Measurements from ENCODE around the gene CSMD2.
A peak's percentile ranks its signal among the peaks of the same experiment; 100 is the strongest.

Gene CSMD2

DNA sequence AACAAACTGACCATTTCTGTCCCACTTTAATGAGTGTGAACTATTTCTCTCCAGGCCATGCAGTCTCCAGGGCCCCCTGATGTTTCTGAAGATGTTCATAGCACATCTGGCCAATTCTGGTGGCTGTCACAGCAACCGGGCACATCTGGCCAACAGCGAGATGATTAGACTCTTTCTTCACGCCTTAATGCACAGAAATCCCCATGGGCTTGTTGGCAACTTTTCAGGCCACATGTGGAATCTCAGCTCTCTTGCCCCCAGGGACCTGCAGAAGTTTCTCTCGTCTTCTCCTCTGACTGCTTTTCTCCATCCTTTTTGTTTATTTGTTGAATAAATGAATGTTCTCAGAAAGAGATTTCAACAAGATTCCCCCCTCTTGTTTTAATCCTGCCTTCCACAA lies 372.4 kb downstream of the CSMD2 start:
- DNase-seq: no peak

DNA sequence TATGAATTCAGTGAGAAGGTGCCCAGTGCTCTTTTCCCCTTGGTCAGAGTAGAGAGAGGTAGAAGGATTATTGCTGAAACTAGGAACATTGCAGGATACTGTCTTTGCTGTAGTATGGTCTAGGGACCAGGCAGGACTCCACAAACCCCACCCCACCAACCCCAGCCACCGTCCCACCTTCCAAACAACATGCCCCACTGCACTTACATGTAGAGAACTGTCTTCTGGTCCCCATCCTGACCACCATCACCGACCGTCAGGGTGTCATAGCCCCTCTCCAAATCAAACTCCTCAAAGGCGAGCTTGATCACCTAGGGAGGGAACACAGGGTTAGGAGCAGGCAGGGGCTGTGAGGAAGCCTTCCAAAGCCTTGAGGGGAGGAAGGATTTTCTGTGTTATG lies 372.8 kb downstream of the CSMD2 start:
- no peak for DNase-seq

DNA sequence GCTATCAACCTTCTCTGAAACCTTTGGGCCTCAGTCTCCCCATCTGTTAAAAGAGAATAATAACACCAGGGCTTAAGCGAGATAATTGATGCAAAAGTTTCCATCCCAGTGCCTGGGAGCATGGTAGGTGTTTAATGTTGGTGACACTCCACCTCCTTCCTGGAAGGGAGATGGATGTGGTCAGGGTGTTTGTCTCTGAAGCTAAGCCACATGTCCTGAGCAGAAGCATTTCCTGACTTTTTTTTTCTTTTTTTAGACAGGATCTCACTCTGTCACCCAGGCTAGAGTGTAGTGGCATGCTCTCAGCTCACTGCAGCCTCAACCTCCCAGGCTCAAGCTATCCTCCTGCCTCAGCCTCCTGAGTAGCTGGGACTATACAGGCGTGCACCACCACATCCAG lies 373.8 kb downstream of the CSMD2 start:
- no peak for DNase-seq

DNA sequence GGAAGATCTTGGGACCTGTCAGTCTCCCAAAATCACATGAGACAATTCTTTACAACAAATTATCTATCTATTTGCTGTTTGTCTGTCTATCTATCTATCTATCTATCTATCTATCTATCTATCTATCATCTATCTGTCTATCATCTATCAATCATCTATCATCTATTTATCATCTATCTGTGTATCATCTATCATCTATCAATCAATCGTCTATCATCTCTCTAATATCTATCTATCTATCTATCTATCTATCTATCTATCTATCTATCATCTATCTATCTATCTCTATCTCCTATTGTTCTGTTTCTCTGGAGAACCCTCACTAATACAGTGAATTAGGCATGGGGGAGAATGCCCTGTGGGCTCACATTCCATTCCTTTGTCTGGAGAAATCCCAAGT lies 374.5 kb downstream of the CSMD2 start:
- DNase-seq: no peak

DNA sequence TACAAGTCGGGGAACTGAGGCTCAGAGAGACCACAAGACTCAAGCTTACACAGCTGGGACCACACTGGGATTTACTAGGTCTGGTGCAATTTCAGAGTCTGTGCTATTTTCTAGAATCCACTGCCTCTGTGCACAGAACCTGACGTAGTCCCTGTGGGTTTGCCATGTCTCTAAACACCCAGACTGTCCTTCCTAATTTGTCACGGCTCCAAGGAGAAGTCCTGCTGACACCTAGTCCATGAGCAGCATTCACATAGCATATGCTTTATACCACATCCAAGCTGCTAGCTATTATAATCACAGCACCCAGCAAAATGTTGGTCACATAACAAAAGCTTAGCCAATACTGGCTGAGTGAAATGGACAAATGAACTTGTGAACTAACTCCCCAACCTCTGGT lies 380.2 kb downstream of the CSMD2 start:
- no peak for DNase-seq

DNA sequence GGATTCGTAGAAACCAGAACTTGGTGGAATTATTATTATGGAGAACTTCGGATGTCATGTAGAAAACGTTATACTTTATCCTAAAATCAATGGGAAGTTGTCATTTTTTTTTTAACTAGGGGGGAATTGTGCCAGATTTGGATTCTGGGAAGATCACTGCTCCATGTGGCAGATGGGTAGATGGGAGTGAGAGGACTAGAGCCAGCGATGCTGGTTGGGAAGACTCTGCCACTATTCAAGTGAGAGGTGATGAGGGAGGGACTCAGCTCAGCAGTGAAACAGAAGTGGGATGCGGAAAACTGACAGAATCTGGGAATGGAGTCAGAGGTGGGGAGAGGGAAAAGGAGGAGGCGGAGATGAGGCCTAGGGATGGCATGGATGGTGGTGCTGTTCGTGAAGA lies 382.3 kb downstream of the CSMD2 start:
- no peak for DNase-seq

DNA sequence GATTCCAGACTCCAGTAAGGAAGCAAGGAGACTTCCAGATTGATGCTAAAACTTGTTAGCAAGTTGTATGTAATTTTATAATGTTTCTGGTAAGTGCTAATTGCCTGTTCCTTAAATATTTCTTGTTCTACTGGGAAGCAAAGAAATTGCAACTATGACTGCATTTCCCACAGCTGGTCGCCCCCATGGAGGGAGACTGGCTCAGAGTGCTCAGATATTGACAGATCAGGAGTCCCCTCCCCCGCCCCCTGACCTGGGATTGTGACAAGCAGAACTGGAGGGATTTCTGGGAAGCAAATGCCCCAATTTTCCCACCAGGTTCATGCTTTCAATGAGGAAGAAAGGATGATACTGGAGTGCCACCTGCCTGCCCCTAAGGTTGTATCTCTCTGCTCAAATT lies 383.4 kb downstream of the CSMD2 start:
- DNase-seq: no peak

DNA sequence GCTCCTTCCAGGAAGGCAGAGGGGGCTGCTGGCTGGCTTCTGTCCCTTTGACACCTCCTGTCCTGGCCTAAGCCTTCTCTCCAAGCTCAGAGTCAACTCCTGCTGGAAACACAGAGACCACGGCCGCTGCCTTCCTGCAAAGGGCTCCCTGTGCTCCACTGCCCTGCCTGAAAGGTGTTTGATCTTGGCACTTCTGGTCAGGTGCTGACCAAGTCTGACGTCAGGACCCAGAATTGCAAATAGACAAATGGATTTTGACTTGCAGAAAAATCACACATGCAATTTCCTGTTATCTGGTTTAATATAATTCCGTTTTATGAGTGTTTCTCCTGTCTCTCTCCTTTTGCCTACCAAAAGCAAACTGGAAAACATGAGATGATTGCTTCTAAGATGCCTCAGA lies 387.7 kb downstream of the CSMD2 start:
- no peak for DNase-seq

DNA sequence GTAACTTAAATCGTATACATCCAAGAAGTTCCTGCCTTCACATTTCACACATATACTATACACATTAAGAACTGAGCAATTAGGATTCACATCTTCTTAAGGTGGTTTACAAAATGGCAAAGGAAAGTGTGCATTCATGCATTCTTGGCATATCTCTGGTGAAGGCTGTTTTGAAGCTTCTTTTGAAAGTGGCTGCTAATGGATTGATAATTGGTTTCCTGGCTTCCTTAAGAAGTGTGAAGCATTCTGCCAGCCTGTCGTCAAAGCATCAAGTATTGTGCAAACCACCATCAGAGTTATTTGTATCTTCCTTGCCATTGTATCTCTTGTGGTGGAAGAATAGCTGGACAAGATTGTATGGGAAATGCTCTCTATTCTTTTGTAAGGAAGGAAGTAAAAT lies 396.2 kb downstream of the CSMD2 start:
- DNase-seq: no peak

DNA sequence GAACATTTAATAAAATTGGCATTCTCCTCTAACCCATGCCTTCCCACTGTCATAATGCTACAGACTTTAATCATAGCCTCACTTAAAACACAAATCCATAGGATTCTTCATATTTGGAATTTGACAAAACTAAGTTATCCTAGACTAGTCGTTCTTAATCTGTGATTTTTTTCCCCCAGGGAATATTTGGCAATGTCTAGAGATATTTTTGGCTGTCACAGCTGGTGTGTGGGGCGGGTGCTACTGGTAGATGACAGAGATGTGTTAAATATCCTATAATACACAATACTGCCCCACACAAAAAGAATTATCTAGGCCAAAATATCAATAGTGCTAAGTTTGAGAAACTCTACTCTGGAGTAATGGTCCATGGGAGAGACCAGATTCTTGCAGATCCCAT lies 396.9 kb downstream of the CSMD2 start:
- no peak for DNase-seq

DNA sequence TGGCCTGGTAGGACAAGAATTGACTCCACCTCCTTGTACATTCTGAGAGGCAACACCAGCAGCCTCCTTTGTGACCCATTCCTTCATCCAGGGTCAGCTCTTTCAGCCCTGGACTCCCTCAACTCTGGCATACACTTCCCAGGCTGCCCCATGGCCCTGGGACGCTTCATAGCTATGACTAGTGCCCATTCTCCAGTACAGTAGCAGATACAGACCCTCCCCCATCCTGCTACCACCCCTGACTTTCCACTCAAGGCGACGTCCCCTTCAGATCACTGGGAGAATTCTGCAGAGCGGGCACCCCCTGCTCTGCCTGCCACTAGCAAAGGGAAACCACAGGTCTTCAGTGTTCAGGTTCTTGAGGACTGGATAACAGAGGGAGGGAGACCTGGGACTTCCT lies 400.9 kb downstream of the CSMD2 start:
- DNase-seq: no peak

DNA sequence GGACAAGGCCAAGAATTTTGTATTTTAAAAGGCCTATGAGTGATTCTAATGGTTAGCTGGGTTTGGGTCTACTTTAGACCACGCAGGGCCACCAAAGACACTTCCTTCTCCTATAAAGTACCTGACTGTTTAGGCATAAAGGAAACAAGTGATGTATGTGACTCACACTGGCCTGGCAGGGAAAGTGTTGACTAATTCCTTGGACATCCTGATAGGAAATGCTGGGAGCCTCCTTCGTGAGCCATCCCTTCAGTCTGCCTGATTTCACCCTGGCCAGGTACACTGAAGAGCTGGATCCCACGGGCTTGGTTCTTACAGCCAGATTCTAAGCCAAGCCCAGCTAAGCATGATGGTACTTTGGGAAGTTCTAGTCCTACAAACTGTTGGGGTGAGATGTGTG lies 401.6 kb downstream of the CSMD2 start:
- DNase-seq: peak; percentile 37

DNA sequence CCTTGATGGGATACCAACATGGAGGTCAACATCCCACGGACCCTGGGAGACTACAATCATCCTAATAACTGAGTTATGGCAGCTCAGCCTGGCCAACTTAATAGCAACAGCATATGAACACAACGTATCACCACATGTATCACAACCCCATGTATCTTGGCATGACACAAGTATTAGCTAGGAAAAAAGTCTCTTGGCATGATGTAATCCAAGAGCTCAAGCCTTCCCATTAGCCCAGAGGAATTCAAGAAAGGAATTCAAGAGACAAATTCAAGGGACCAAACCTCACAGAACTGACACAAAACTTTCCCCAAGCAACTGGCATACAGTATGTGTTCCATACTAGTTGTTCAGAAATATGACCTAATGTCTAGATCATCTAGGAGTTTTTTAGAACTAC lies 402.1 kb downstream of the CSMD2 start:
- no peak for DNase-seq

DNA sequence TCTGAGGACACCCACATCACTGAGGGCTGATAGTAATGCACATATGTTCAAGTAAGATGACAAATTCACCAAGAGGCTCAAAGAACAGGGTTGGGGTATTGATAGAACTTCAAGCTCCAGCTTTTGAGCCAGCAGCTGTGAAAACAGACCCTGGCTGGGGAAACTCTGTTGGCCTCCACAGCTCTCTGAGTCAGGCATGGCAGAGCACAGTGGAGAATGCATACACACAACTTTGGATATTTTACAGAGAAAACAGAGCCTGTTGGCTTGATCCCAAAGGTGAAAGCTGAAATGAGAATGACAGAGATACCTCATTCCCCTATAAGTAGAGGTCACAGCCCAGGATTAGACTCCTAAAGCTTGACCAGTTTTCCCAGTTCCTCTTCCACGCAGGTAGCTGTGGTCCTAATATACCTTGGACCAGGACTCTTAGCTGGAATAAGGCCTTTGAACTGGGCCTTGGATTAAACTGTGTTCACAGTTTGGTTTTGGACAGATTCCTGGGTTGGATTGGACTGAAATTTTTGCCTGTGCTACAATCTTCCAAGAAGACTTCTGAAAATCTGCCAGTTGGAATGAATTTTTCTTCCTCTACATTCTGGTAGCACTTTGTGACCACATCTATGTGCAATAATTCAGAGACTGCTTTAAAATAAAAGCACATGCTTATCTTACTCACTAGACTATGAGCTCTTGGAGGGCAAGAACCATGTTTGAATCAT lies 402.8 kb downstream of the CSMD2 start:
- no peak for DNase-seq

DNA sequence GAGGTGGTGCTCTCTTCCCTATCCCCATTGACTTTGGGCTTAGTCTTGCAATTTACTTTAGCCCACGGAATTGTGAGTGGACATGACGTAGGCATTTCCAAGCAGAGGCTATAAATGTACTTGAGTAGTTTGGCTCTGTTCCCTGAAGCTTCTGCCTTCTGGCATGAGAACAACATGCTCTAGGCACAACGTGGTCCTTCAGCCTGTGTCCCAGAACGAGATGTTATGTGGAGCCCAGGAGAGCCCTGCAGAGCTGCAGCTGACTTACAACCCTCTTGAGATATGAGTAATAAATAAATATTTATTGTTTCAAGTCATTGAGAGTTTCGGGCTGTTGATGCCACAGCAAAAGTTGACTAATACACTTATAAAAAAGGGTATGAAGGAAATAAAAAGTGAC lies 406.3 kb downstream of the CSMD2 start:
- DNase-seq: no peak

DNA sequence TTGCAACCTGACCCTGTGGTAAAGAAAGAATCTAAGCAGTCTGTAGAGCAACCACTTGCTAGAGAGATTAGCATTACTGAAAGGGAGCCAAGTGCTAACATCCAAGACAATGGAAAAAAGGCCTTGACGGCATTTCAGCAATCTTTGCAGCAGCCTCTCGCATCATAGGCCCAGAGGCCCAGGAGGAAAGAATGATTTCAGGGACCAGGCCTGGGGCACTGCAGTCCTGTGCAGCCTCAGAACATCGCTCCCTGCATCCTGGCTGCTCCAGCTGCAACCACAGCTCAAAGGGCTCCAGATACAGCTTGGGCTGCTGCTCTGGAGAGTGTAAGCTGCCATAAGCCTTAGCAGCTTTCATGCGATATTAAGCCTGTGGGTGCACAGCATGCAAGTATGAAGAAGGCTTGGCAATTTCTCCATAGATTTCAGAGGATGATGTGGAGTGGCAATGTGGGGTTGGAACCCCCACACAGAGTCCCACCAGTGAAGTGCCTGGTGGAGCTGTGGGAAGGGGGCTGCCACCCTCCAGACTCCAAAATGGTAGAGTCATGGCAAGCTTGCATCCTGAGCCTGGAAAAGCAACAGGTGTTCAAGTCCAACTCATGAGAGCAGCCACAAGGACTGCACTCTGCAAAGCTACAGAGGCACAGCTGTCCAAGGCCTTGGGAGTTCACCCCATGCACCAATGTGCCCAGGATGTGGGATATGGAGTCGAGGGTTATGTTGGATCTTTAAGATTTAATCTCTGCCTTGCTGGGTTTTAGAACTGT lies 411.8 kb downstream of the CSMD2 start:
- DNase-seq: no peak

DNA sequence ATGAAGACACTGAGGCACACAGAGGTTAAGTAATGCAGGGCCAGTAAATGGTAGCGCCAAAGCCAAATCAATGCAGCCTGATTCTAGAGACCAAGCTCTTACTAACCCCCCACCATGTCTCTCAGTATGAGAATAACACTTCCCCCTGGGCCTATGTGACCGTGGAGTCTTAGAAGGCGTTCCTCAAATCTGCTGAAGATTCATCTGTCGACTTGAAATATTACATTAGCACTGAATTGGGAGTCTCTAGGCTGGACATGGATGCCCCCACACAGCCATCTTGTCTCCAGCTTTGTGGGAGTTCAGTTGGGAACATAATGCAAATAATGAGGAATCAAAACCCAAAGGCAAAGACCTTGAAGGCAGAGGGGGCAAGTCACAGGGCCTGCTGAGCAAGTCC lies 419.1 kb downstream of the CSMD2 start:
- DNase-seq: no peak

DNA sequence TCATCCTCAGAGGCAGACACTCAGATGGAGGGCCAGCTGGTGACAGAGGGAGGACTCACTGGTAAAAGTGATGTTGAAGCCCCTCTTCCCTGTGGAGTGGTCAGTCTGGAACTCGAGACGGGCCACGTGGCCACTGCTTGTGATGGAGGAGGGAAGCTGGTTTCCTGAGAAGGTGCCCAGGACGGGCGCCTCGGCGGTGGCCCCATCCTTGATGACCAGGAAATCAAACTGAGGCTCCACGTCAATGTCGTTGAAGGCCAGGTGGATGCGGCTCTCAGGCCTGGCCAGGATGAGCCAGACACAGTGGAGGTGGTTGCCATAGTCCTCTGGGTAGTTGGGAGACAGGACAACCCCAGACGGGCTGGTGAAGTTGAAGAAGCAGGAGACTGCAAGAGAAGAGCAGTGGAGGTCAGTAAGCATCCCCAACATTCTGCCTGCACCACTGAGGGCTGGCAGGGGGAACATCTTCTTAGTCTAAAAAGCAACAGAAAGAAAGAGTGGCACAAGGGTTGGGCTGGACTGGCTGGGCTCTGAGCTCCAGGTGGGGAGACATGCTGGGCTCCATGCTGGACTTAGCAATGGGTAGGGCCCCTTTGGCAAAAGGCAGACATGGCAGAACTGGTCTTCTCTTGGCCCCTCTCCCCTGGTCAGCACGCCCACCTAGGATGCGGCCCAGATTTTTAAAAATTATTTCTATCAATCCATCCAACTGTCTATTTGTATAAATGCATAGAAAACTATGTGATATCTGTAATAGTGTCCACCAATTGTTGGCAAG lies 421.6 kb downstream of the CSMD2 start:
- no peak for DNase-seq

DNA sequence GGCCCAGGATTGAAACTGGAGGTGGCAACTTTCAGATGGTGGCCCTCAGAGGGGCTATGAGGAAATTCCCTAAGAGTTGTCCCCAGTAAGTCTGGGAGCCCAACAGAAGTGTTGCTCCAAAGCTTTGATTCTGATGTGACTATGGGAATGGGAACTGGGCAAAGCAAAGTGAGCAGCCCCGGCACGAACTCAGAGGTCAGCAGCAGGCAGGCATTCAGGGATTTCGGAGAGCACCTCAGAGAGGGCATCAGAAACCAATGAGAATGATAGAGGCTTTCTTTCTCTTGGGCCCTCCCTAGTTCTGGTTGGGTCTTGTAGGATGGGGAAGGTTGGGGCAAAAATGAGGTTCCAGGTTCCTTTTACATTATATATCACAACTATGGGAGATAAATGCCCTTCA lies 422.4 kb downstream of the CSMD2 start:
- DNase-seq: no peak

DNA sequence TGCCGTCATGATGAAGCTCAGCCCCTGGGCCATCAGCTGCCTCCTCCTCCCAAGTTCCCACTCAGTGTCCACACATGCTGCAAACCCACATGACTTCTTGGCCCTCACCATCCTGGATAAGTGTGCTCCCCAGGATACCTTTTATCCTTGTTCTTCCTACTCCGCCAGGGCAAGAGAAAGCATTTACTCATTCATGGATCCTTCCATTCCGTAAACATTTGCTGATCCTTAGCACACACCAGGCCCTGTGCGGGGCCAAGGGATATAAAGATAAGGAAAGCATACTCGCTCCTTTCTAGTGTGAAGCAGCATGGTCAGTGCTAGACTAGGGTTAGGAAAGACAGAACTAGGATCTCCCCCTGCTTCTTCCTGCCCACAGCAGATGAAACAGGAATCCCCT lies 423.3 kb downstream of the CSMD2 start:
- no peak for DNase-seq

DNA sequence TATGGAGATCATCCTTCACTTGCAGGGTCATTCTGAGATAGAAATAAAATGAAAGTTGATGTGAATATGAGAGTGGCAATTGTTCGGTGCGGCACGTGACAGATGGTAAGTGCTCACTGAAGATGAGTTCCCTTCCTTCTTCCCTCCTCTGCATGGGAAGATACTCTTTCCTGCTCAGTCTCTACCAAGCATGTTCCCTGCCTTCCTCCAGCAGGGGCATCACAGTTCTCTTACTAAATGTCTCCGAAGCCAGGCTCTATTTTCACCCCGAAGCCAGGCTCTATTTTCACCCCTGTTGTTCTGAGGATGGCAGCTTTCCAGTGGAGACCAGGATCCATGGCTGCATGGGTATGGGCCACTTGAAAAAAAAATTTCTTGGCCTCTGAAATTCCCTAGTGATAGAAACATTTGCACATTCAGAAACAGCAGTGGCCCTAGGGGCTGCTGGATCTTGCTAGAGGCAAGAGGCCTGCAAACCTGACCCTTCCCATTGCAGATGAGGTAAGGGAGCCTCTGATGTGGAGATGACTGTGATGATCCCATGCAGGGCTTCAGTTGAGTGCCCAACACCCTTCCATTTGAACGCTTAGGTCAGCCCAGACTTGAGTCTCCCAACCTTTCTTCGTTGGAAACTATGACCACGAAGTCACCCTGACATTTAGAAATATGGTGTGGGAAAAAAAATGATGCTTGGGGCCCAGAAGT lies 424.8 kb downstream of the CSMD2 start:
- DNase-seq: no peak

DNA sequence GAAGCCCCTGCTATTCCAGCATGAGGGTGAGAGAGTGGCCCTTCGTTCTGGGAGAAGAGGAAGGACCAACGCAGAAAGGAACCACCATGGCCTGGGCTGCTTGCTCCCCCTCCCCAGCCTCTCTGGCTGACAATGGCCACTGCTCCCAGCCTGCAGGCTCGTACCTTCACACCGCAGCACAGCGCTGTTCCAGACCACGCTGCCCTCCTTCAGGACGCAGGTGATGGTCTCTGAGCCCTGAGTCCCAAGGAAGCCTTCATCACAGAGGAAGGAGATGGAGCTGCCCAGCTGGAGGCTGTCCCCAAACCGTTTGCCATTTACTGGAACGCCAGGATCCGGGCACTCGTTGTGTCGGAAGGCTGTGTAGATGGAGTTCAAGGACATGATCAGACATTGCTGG lies 426.1 kb downstream of the CSMD2 start:
- no peak for DNase-seq

DNA sequence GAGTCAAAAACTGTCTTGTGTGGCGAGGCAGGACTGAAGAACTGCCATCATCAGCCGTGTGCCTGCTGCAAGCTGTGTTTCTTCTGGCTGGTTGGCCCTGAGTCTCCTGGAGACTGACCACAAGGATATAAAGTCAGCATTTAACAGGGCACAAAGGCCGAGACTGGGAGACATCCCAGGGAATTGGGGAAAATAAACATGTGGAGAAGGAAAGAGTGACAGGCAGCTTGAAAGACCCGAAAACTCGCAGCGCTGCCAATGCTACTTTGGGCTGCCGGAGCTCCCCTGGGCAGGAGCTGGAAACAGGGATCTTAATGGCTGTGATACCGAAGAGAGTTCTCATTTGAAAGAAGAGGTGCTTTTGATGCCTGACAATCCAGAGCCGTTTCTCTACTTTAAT lies 426.5 kb downstream of the CSMD2 start:
- no peak for DNase-seq
